Measurements from ENCODE around the gene TMPRSS6. TPM values are rescaled to one million over a fixed set of nuclear protein-coding genes. Genes with fewer than 3 reads are reported as not detected.
A peak's percentile ranks its signal among the peaks of the same experiment; 100 is the strongest.

Gene TMPRSS6
- total RNA-seq, 2 donors from 2014 or later = 1.8 to 1.9 TPM

DNA sequence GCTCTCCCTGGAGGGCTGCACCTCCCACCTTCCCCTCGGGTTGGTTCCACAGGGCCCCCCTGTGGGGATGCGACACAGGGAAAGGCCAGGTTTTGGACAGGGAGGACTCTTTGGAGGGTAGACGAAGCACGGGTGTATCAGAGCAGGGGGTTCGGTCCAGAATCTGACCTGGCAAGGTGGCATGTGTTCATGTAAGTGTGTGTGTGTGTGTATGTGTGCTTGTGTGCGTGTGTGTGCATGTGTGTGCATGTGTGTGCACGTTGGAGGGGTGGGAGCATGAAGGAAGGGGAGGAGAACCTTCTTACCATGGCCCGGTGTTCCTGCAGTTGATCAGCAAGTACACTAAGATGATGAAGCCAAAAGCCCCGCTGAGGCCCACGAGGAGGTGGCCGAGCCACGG is 25.5 kb upstream of the TMPRSS6 start:
- Mint-ChIP-seq H3K4me1 (ENCODE audit: low read depth in 2 of 2) (peaks cover 62 to 82% of the 10 kb centered on the region in 2 donors), H3K27me3 (no peaks in the 10 kb centered on the region), H3K36me3 (peaks cover 30% of the 10 kb centered on the region), H3K9me3 (no peaks in the 10 kb centered on the region), H3K4me3 (no peak overlapping the region), H3K27ac (peak overlapping the region; percentile 90 to 93)
- DNase-seq (ENCODE audit: low spot score) (no peak), ATAC-seq (no peak)

DNA sequence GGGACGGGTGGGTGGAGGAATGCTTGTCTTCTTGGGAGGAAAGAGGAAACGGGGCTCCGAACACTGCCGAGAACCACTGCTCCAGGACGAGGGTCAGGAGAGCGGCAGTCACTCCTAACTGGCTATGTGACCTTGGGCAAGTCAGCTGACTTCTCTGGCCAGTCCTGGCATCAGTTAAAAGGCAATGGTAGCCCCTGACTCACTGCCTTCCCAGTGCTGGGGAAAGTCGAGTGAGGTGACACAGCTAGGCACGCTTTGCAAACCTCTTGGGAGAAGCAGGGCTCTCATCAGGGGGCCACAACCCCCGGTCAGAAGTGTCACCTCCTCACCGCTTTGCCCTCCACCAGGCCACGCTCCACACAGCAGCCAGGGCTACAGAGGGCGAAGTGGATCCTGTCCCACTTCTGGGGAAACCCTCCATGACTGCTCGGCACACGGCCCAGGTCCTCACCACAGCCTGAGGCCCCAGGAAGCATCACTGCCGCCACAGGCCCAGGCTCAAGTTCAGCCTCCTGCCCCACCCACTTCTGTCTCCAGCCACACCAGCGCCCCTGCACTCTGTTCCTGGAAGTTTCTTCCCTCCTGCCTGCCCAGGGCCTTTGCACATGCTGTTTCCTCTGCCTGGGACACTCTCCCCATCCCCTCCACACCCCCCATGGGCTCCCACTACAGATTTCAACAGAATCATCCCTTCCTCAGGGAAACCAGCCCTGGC is 23.9 kb upstream of the TMPRSS6 start:
- H3K27ac Mint-ChIP-seq = peak overlapping the region; percentile 80 to 93
- H3K4me1 Mint-ChIP-seq (ENCODE audit: low read depth in 2 of 2) = peaks cover 52 to 70% of the 10 kb centered on the region in 2 donors
- peak overlapping the region; percentile 21 for H3K4me3 Mint-ChIP-seq
- no peaks in the 10 kb centered on the region for H3K27me3 Mint-ChIP-seq
- no peak for DNase-seq (ENCODE audit: low spot score)
- peak; percentile 63 to 87 for ATAC-seq
- no peaks in the 10 kb centered on the region for H3K9me3 Mint-ChIP-seq
- H3K36me3 Mint-ChIP-seq = peaks cover 26% of the 10 kb centered on the region

DNA sequence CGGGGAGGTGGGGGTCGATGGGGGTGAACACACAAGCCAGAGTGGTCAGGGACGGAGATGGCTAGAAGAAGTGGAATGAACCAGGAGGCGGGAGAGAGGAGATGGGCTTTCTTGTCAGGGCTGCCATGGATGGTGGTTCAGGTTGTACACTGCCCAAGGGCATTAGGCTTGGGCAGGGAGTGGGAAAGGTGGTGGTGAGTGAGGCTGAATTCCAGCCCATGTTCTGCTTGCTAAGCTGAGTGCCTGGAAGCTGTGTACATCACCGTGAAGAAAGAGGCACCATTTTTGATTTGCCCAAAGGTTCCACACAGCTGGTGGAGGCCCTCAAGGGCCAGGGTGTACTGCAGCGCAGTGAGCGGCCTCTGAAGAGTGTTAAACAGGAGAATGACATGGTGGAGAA is 23.3 kb upstream of the TMPRSS6 start:
- Mint-ChIP-seq H3K9me3 (no peaks in the 10 kb centered on the region), H3K4me1 (ENCODE audit: low read depth in 2 of 2) (peaks cover 45 to 64% of the 10 kb centered on the region in 2 donors), H3K4me3 (peak overlapping the region; percentile 27), H3K27me3 (no peaks in the 10 kb centered on the region), H3K27ac (peak overlapping the region; percentile 80 to 93), H3K36me3 (peaks cover 19% of the 10 kb centered on the region)
- DNase-seq (ENCODE audit: low spot score) (no peak), ATAC-seq (no peak)

DNA sequence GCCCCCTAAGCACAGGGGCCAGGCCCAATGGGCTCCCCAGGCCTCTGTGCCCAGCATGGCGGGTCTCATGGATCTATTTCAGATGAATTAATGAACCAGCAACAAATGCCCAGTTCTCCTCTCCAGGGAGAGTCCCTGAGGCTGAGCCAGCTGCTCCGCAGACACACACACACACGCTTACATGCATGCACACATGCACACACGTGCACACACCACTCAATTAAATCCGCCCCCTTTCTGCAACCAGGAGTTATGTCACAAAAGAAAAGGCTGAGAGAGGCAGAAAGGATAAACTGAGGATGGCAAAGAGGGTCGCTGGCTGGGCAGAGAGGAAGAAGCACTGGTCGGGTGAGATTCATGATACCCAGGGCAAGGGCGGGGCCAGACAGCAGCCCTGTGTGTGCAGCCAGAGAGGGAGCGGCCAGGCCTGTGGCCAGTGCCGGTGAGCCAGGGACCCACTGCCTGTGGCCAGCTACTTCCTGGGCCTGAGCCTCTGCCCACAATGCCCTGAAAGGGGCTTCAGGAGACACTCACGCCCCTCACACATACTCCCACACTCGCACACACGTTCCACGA is 20.4 kb upstream of the TMPRSS6 start:
- no peaks in the 10 kb centered on the region for H3K27me3 Mint-ChIP-seq
- H3K4me1 Mint-ChIP-seq (ENCODE audit: low read depth in 2 of 2) = peaks cover 46 to 65% of the 10 kb centered on the region in 2 donors
- H3K36me3 Mint-ChIP-seq = peaks cover 7% of the 10 kb centered on the region
- DNase-seq (ENCODE audit: low spot score) (no peak), ATAC-seq (no peak)
- H3K27ac Mint-ChIP-seq = peak overlapping the region; percentile 41 to 90
- no peak overlapping the region for H3K4me3 Mint-ChIP-seq
- H3K9me3 Mint-ChIP-seq = no peaks in the 10 kb centered on the region

DNA sequence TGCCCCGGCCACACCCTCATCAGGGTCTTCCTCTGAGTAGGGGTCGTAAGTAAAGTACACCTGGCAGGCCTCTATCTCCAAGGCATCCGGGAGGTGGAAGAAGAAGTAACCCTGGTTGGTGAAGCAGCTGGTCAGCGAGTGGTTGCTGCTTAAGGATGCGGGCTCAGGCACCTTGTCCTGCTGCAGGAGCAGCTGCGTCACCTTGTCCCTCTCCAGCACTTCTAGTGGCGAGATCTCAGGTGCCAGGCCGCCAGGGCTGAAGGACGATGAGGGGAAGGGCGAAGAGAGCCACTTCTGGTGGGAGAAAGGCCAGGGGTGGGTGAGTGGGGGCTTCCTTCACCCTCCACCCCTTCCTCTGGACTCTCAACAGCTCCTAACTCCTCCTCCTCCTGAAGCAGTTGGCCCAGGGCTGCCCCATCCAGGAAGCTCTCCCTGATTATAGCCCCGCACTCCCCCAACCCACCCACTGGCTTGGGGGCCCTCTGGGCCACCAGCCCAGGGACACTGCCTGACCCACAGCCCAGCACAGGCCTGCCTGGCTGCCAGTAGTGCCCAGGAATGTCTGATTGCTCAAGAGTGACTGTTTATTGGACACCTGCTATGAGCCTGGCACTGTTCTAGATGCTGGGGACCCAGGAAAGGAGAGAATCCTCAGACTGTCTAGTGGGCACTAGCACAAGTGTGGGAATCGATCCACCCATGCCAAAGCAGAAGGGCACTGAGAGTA is 19.2 kb upstream of the TMPRSS6 start:
- no peaks in the 10 kb centered on the region for H3K9me3 Mint-ChIP-seq
- no peaks in the 10 kb centered on the region for H3K27me3 Mint-ChIP-seq
- peak overlapping the region in 1 of 2 donors; percentile 90 for H3K27ac Mint-ChIP-seq
- no peak overlapping the region for H3K4me3 Mint-ChIP-seq
- ATAC-seq (no peak), DNase-seq (ENCODE audit: low spot score) (no peak)
- H3K4me1 Mint-ChIP-seq (ENCODE audit: low read depth in 2 of 2) = peaks cover 51 to 66% of the 10 kb centered on the region in 2 donors
- peaks cover 7% of the 10 kb centered on the region for H3K36me3 Mint-ChIP-seq

DNA sequence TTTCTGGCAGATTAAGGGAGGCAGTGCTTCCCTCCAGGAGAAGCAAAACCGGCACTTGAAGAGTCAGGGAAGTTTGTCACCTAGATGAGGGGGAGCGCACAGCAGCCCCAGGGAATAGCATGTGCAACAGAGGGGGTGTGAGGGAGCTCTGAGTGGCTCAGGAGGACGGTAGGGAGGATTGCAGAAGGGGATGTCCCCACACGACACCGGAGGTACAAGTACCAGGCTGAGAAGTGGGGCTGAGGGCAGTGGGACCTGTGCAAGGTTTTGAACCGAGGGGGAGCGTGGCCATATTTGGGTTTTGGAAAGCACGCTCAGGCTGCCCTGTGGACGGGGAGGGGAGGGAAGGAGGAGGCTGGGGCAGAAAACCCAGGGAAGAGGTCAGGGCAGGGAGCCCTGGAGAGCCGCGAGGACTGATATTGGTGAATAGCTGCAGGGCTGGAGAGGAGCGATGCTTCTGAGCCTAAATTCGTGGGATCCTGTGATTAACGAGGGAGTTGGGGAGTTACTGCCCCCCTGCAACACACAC is 17.9 kb upstream of the TMPRSS6 start:
- Mint-ChIP-seq H3K36me3 (peaks cover 2% of the 10 kb centered on the region), H3K27me3 (no peaks in the 10 kb centered on the region), H3K4me1 (ENCODE audit: low read depth in 2 of 2) (peaks cover 54 to 67% of the 10 kb centered on the region in 2 donors), H3K27ac (peak overlapping the region; percentile 100), H3K4me3 (no peak overlapping the region), H3K9me3 (no peaks in the 10 kb centered on the region)
- DNase-seq (ENCODE audit: low spot score) = no peak
- ATAC-seq = no peak

DNA sequence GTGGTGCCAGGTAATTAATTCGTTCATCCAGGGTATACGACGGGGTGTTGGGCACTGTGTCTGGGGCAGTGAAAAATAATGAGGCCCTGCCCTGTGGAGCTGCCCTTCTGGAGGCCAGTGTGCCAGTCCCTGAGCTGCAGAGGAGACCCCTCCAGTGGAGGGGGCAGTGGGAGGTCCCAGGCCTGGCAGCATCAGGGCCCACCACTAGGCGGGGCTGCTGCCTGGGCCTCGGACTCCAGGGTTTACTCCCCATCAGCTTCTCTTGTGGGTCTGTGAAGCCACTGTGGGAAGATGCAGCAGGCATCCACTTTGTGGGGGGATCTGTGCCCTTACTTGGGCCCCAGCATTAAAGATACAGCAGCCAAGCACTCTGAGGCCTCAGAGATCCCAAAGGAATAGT is 17.4 kb upstream of the TMPRSS6 start:
- peak overlapping the region; percentile 100 for H3K27ac Mint-ChIP-seq
- no peaks in the 10 kb centered on the region for H3K9me3 Mint-ChIP-seq
- no peaks in the 10 kb centered on the region for H3K36me3 Mint-ChIP-seq
- DNase-seq (ENCODE audit: low spot score) (no peak), ATAC-seq (no peak)
- H3K4me1 Mint-ChIP-seq (ENCODE audit: low read depth in 2 of 2) = peaks cover 57 to 67% of the 10 kb centered on the region in 2 donors
- H3K27me3 Mint-ChIP-seq = no peaks in the 10 kb centered on the region
- no peak overlapping the region for H3K4me3 Mint-ChIP-seq

DNA sequence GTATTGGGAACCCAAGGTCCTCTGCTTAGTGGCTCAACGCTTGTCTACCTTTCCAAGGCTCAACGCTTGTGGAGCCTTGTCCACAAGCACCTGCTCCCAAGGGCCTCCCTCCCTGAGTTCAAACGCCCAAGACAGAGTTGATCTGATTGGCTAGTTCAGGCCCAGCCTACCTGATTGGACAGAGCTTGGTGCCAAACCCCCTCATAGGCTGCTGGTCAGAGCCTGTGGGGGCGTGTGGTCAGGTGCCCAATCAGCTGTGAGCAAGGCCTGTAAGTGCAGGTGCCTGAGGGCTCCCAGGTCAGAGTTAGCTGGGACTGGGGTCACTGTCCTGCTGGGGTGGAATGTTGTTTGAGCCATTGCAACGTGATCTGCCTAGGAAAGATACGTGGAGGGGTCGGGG is 16.9 kb upstream of the TMPRSS6 start:
- DNase-seq (ENCODE audit: low spot score) = no peak
- no peaks in the 10 kb centered on the region for H3K9me3 Mint-ChIP-seq
- ATAC-seq = no peak
- H3K36me3 Mint-ChIP-seq = no peaks in the 10 kb centered on the region
- peaks cover 59 to 68% of the 10 kb centered on the region in 2 donors for H3K4me1 Mint-ChIP-seq (ENCODE audit: low read depth in 2 of 2)
- no peak overlapping the region for H3K4me3 Mint-ChIP-seq
- no peaks in the 10 kb centered on the region for H3K27me3 Mint-ChIP-seq
- peak overlapping the region; percentile 100 for H3K27ac Mint-ChIP-seq

DNA sequence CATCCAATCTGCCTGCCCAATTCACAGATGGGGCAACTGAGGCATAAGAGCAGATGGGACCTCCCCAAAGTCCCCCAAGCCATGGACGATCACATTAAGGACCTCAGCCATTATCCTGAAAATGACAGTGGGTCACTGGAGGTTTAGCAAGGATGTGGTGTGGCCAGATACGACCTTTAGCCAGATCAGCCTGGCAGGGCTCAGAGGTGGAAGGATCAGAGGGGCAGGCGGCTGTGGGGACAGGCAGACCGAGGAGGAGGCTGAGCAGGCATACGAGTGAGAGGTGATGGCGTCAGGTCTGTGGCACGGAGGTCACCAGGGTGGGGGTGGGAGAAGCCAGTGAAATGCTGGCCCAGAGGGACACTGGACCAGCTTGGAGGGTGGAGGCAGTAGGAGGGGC is 14.1 kb upstream of the TMPRSS6 start:
- H3K36me3 Mint-ChIP-seq = no peaks in the 10 kb centered on the region
- H3K4me3 Mint-ChIP-seq = peak overlapping the region; percentile 85
- H3K27me3 Mint-ChIP-seq = no peaks in the 10 kb centered on the region
- ATAC-seq (no peak), DNase-seq (ENCODE audit: low spot score) (no peak)
- H3K4me1 Mint-ChIP-seq (ENCODE audit: low read depth in 2 of 2) = peaks cover 67 to 74% of the 10 kb centered on the region in 2 donors
- H3K27ac Mint-ChIP-seq = peak overlapping the region; percentile 100
- H3K9me3 Mint-ChIP-seq = no peaks in the 10 kb centered on the region

DNA sequence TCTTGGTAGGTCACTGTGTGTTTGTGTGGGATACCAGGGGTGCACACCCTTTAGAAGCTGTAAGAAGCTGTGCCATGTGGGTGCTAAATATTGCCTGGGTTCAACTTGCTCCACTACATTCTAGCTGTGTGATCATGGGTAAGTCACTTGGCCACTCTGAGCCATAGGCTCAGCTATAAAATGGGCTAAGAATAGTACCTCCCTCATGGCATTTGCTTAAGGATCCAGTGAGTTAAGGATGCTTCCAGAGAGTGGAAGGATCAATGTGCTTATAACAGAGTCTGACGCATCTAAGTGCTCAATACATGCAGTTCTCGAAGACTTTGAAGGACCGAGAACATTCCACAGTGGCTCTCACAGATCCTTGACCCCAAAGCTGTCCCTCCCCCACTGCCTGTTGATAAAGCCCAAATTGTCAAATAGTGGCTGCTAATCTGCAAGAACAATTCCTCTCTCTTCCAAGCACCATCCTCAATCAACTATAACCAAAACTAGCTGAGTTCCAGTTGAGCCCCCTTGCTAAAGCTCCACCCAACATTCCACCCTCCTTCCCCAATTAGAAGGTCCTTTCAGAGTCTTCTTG is 13.2 kb upstream of the TMPRSS6 start:
- no peaks in the 10 kb centered on the region for H3K9me3 Mint-ChIP-seq
- H3K27me3 Mint-ChIP-seq = no peaks in the 10 kb centered on the region
- DNase-seq (ENCODE audit: low spot score) (no peak), ATAC-seq (no peak)
- H3K36me3 Mint-ChIP-seq = no peaks in the 10 kb centered on the region
- H3K4me1 Mint-ChIP-seq (ENCODE audit: low read depth in 2 of 2) = peaks cover 73 to 76% of the 10 kb centered on the region in 2 donors
- H3K27ac Mint-ChIP-seq = peak overlapping the region; percentile 100
- peak overlapping the region; percentile 85 for H3K4me3 Mint-ChIP-seq

DNA sequence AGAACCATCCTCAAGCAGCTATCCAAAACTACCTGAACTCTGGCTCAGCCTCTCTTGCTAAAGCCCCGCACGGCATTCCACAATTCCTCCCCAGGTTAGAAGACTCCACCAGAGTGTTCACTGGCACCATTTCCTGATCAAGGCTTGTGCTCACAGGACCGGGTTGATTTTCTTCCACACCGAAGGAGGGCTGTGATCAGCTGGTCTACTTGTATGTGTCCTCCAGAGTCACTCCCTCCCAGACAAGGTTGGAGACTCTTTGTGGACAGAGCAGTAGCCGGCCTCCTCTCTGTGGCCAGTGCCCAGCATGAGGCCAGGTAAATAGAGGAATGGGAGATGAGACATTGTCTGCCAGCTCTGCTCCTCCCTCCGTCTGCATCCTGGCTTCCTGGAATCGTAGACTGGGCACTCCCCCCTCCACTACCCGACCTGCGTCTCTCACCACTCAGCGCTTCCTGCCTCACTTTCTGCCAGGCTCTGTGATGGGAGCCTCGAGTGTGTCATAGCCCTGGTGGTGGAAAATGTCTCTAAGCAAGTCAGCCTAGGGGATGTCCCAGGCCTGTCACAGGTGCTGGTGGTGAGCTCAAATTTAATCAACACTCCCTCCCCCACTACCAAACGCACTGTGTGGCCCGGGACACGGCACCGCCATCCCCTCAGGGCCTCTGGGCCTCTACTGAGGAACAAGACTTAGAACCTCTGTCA is 12.5 kb upstream of the TMPRSS6 start:
- H3K9me3 Mint-ChIP-seq = no peaks in the 10 kb centered on the region

DNA sequence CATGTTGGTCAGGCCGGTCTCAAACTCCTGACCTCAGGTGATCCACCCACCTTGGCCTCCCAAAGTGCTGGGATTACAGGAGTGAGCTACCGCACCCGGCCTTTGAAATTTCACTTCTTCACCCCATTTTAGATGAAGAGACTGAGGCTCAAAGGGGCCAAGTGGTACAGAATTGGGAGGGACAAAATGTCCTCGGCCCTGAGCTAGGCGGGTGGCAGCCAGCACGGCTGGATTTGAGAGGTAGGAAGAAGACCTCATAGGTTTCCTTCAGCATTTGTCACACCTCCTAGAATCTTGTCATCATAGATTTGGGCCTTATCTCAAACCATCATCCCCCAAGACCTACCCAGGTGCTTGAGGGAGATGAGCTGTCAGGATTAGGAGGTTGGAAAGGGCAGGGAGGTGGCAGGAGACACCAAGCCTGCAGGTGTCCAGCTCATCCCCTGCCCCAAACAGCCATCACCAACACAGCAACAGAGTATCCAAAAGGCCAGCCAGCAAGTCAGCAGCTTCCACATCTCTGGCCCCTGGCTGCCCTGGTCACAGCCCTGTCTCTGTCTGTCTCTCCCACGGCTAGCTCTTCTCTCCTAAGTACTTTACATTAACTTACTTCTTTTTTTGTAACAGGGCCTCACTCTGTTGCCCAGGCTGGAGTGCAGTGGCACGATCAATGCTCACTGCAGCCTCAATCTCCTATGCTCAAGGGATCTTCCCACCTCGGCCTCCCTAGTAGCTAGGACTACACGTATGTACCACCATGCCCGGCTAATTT is 11.2 kb upstream of the TMPRSS6 start:
- Mint-ChIP-seq H3K4me1 (ENCODE audit: low read depth in 2 of 2) (peaks cover 66 to 71% of the 10 kb centered on the region in 2 donors), H3K27ac (peak overlapping the region; percentile 100), H3K27me3 (no peaks in the 10 kb centered on the region), H3K4me3 (peak overlapping the region; percentile 85), H3K9me3 (no peaks in the 10 kb centered on the region), H3K36me3 (no peaks in the 10 kb centered on the region)
- ATAC-seq (no peak), DNase-seq (ENCODE audit: low spot score) (no peak)

More for the DNA sequence above, 12.5 kb upstream of the TMPRSS6 start:
- Mint-ChIP-seq H3K4me1 (ENCODE audit: low read depth in 2 of 2) (peaks cover 66 to 70% of the 10 kb centered on the region in 2 donors), H3K27ac (peak overlapping the region; percentile 100), H3K4me3 (peak overlapping the region; percentile 85), H3K27me3 (no peaks in the 10 kb centered on the region), H3K36me3 (no peaks in the 10 kb centered on the region)
- ATAC-seq (peak; percentile 97), DNase-seq (ENCODE audit: low spot score) (peak; percentile 94)

Data from natural killer cell treated with Interleukin-12 subunit alpha and Interleukin-12 subunit beta and Interleukin-15 and Interleukin-18, amount 100 ng/mL, for 72 hours (primary cell).